Testis (tissue), 2 donors: Measurements from ENCODE around the gene LRRIQ1.

Experiments used
- CTCF ChIP-seq, 3 experiments: fragments of 450-650 bp in 2 of 3; fragments of 200-600 bp in 1 of 3; sonication (generic) in 1 of 3; IDR thresholded peaks; one replicate each; pipeline ENCODE4 v1.5.1; 2016 to 2019; ENCODE audit warnings: antibody characterized with exemption in 3 of 3, mild to moderate bottlenecking in 2 of 3, moderate library complexity in 1 of 3
- POLR2A ChIP-seq: fragments of 450-650 bp; IDR thresholded peaks from one replicate; pipeline ENCODE4 v1.6.1; 2017; ENCODE audit warnings: antibody characterized with exemption, mild to moderate bottlenecking, moderate library complexity

- TF ChIP-seq CTCF (IDR thresholded peaks at IDR 0.05) = no peak
- no peak for TF ChIP-seq POLR2A
Measured at GRCh38 chr12:85190728-85191127, 154.6 kb downstream of the LRRIQ1 start.
